IMR-90 (cell line): ENCODE results near the gene GINS1. TPM values are rescaled to one million over a fixed set of nuclear protein-coding genes. Genes with fewer than 3 reads are reported as not detected.

Experiments used
- ATAC-seq: fragments of 200-7000 bp; cut with Tn5 transposase; 2 replicates; pipeline ENCODE4 v1.9.1; 2020; ENCODE audit warnings: low read depth, mild to moderate bottlenecking, moderate library complexity
- BruUV-seq: library from RNA; stranded (reverse); fragments of 400-500 nt; replicated peaks from 2 replicates; lab custom pipeline; 2021; lab: Mats Ljungman, UMichigan
- CTCF ChIA-PET: fragments of 300-600 bp; formaldehyde crosslinking; extraction: SDS; loops from one replicate; lab custom pipeline; 2021; ENCODE audit warnings: antibody characterized with exemption; lab: Yijun Ruan, JAX
- POLR2A ChIA-PET: fragments of 300-600 bp; sonication (Branson Sonifier 250); formaldehyde crosslinking; loops from one replicate; lab custom pipeline; 2022; ENCODE audit warnings: antibody characterized with exemption; ENCODE audit not compliant: unreplicated experiment; lab: Charles Lee
- DNase-seq: peaks from one replicate; pipeline ENCODE4 v3.0.0; 2013
- H2AFZ ChIP-seq: replicated peaks from 2 replicates; pipeline ENCODE3; 2013; ENCODE audit warnings: low read length, mild to moderate bottlenecking; ENCODE audit not compliant: poor library complexity
- H2AK5ac ChIP-seq: 2 replicates; pipeline ENCODE4 v1.6.1; 2013; ENCODE audit warnings: low read depth, low read length, inconsistent platforms
- H2AK9ac ChIP-seq: replicated peaks from 2 replicates; pipeline ENCODE3; 2013; ENCODE audit warnings: mild to moderate bottlenecking, low read depth, low read length, moderate library complexity; ENCODE audit not compliant: poor library complexity
- H2BK120ac ChIP-seq: 2 replicates; pipeline ENCODE4 v1.6.1; 2013; ENCODE audit warnings: low read depth, low read length, inconsistent platforms
- H2BK15ac ChIP-seq: 3 replicates; pipeline ENCODE4 v1.6.1; 2013; ENCODE audit warnings: low read depth, low read length, inconsistent platforms
- H2BK20ac ChIP-seq: 2 replicates; pipeline ENCODE4 v1.6.1; 2013; ENCODE audit warnings: low read depth, mild to moderate bottlenecking, inconsistent platforms, low read length, moderate library complexity
- H2BK5ac ChIP-seq: 2 replicates; pipeline ENCODE4 v1.6.1; 2013; ENCODE audit warnings: mild to moderate bottlenecking, low read depth, low read length, inconsistent platforms; ENCODE audit not compliant: poor library complexity, severe bottlenecking
- H3K14ac ChIP-seq: replicated peaks from 2 replicates; pipeline ENCODE4 v1.6.1; 2013; ENCODE audit warnings: low read depth, low read length, inconsistent platforms
- H3K18ac ChIP-seq: 2 replicates; pipeline ENCODE4 v1.6.1; 2013; ENCODE audit warnings: low read depth, low read length, control low read depth
- H3K23ac ChIP-seq: 2 replicates; pipeline ENCODE4 v1.6.1; 2013; ENCODE audit warnings: low read depth, low read length, inconsistent platforms
- H3K27ac ChIP-seq: 2 replicates; pipeline ENCODE4 v1.5.1; 2013; ENCODE audit warnings: mild to moderate bottlenecking, control low read depth, low read length; ENCODE audit not compliant: insufficient read depth
- H3K27me3 ChIP-seq: 2 replicates; pipeline ENCODE4 v1.6.1; 2013; ENCODE audit warnings: low read length; ENCODE audit not compliant: control insufficient read depth, insufficient read depth
- H3K36me3 ChIP-seq: 2 replicates; pipeline ENCODE4 v1.6.1; 2013; ENCODE audit warnings: low read length, mixed read lengths; ENCODE audit not compliant: control insufficient read depth, insufficient read depth
- H3K4ac ChIP-seq: 2 replicates; pipeline ENCODE4 v1.6.1; 2013; ENCODE audit warnings: low read depth, low read length, inconsistent platforms
- H3K4me1 ChIP-seq: 2 replicates; pipeline ENCODE4 v1.6.1; 2013; ENCODE audit warnings: low read length, mixed read lengths; ENCODE audit not compliant: control insufficient read depth, insufficient read depth
- H3K4me2 ChIP-seq: 2 replicates; pipeline ENCODE4 v1.6.1; 2013; ENCODE audit warnings: low read depth, mild to moderate bottlenecking, control low read depth, low read length, moderate library complexity
- H3K4me3 ChIP-seq: 2 replicates; pipeline ENCODE4 v1.5.1; 2013; ENCODE audit warnings: low read depth, mild to moderate bottlenecking, control low read depth, low read length, moderate library complexity; ENCODE audit not compliant: insufficient read depth
- H3K56ac ChIP-seq: 2 replicates; pipeline ENCODE4 v1.6.1; 2013; ENCODE audit warnings: low read length, inconsistent platforms; ENCODE audit not compliant: insufficient read depth; ENCODE audit errors: extremely low read depth
- H3K79me1 ChIP-seq, 2 experiments: 2 replicates each; pipeline ENCODE4 v1.6.1; 2013; ENCODE audit warnings: low read length in 2 of 2, inconsistent platforms in 1 of 2, low read depth in 1 of 2
- H3K9ac ChIP-seq: 2 replicates; pipeline ENCODE4 v1.6.1; 2013; ENCODE audit warnings: low read depth, low read length, control low read depth
- H3K9me1 ChIP-seq: 2 replicates; pipeline ENCODE4 v1.6.1; 2013; ENCODE audit warnings: low read length, inconsistent platforms; ENCODE audit not compliant: insufficient read depth
- H3K9me3 ChIP-seq: 2 replicates; pipeline ENCODE4 v1.6.1; 2013; ENCODE audit warnings: low read length; ENCODE audit not compliant: control insufficient read depth, insufficient read depth
- H4K20me1 ChIP-seq: 2 replicates; pipeline ENCODE4 v1.6.1; 2013; ENCODE audit warnings: low read length, inconsistent platforms; ENCODE audit not compliant: insufficient read depth
- H4K5ac ChIP-seq: 2 replicates; pipeline ENCODE4 v1.6.1; 2013; ENCODE audit warnings: mild to moderate bottlenecking, low read depth, low read length, control low read depth
- H4K8ac ChIP-seq, 2 experiments: 2 replicates each; pipeline ENCODE4 v1.6.1; 2013; ENCODE audit warnings: low read depth in 2 of 2, low read length in 2 of 2, control low read depth in 1 of 2, inconsistent platforms in 1 of 2
- H4K91ac ChIP-seq: 2 replicates; pipeline ENCODE4 v1.6.1; 2013; ENCODE audit warnings: low read depth, low read length, inconsistent platforms; ENCODE audit not compliant: insufficient read depth
- BHLHE40 ChIP-seq: fragments of 150-350 bp; IDR thresholded peaks from 2 replicates; pipeline ENCODE4 v1.6.1; 2016; ENCODE audit warnings: mild to moderate bottlenecking, low read depth, low read length
- CEBPB ChIP-seq: IDR thresholded peaks from 2 replicates; pipeline ENCODE4 v1.6.1; 2012; ENCODE audit warnings: low read depth, low read length, improper control_type of control experiment
- CHD1 ChIP-seq: IDR thresholded peaks from 2 replicates; pipeline ENCODE4 v1.6.1; 2012; ENCODE audit warnings: low read depth, low read length, improper control_type of control experiment
- CTCF ChIP-seq: conservative IDR thresholded peaks from 2 replicates; pipeline ENCODE4 v1.5.1; 2012; ENCODE audit warnings: mild to moderate bottlenecking, low read depth, low read length, improper control_type of control experiment
- FOS ChIP-seq: fragments of 150-350 bp; IDR thresholded peaks from 2 replicates; pipeline ENCODE4 v1.6.1; 2016; ENCODE audit warnings: low read depth, low read length
- MAFK ChIP-seq: IDR thresholded peaks from 2 replicates; pipeline ENCODE4 v1.6.1; 2012; ENCODE audit warnings: low read depth, low read length, improper control_type of control experiment
- MAZ ChIP-seq: IDR thresholded peaks from 2 replicates; pipeline ENCODE4 v1.6.1; 2012; ENCODE audit warnings: low read depth, mild to moderate bottlenecking, low read length, improper control_type of control experiment, moderate library complexity, borderline replicate concordance
- MXI1 ChIP-seq: IDR thresholded peaks from 2 replicates; pipeline ENCODE4 v1.6.1; 2012; ENCODE audit warnings: low read depth, mild to moderate bottlenecking, low read length, moderate library complexity, borderline replicate concordance
- NFE2L2 ChIP-seq: fragments of 150-350 bp; IDR thresholded peaks from 2 replicates; pipeline ENCODE4 v1.6.1; 2016; ENCODE audit warnings: low read depth, mild to moderate bottlenecking, low read length
- POLR2A ChIP-seq: IDR thresholded peaks from 2 replicates; pipeline ENCODE4 v1.6.1; 2012; ENCODE audit warnings: mild to moderate bottlenecking, low read depth, low read length
- RFX5 ChIP-seq: IDR thresholded peaks from 2 replicates; pipeline ENCODE4 v1.8.0; 2012; ENCODE audit warnings: low read depth, mild to moderate bottlenecking, low read length, moderate library complexity
- USF2 ChIP-seq: fragments of 150-350 bp; IDR thresholded peaks from 2 replicates; pipeline ENCODE4 v1.6.1; 2017; ENCODE audit warnings: mild to moderate bottlenecking, antibody characterized with exemption, low read length, low read depth
- WGBS, 2 experiments: methylation state at CpG; one replicate each; pipeline versions ENCODE4 v1.1.5 to v1.1.7; 2013; ENCODE audit warnings: missing lambda C conversion rate in 2 of 2; ENCODE audit not compliant: insufficient read length in 1 of 2; ENCODE audit errors: extremely low coverage in 2 of 2; 5-methylcytosine and 5-hydroxymethylcytosine counted together
- dilution Hi-C: fragments of 300-500 bp; cut with HindIII; formaldehyde crosslinking; loops from one replicate; pipeline ENCODE4 v1.14.3; 2018; ENCODE audit warnings: low sequenced_read_pairs; ENCODE audit not compliant: unreplicated experiment
- in situ Hi-C: fragments of 300-500 bp; cut with MboI; formaldehyde crosslinking; loops from 3 replicates; pipeline ENCODE4 v1.14.3; 2019; ENCODE audit warnings: low sequenced_read_pairs, inconsistent platforms, mixed read lengths
- intact Hi-C: fragments of 100-400 bp; cut with micrococcal nuclease; formaldehyde crosslinking; loops from 2 replicates; pipeline ENCODE4 v1.10.0; 2022
- polyA plus RNA-seq, 3 experiments: library from polyadenylated mRNA; depleted of rRNA; stranded (reverse); fragments of >200 nt; gene quantifications; 2 replicates each; pipeline ENCODE4 v1.2.3, GENCODE V29; 2012; ENCODE audit warnings: low replicate concordance in 1 of 3
- total RNA-seq: library from RNA; depleted of rRNA; stranded (reverse); fragments of >200 nt; gene quantifications from 2 replicates; pipeline ENCODE4 v1.2.3, GENCODE V29; 2012

GINS1 gene
- total and polyA plus RNA-seq, 2 of the 4 experiments (the other 2 are of a cell fraction): 4.9 to 6.6 TPM

- Histone ChIP-seq H3K27ac (peak overlapping the region; percentile 96), H3K36me3 (peaks cover 3% of the 10 kb centered on the region), H3K9me1 (peaks cover 5% of the 10 kb centered on the region; the same call in 1 of the 2 replicates), H4K8ac (peak overlapping the region in 1 of 2 experiments; percentile 12; a peak in 1 of 4 replicates), H2BK20ac (peak overlapping the region; percentile 53; the same call in 1 of the 2 replicates), H3K9ac (peak overlapping the region; percentile 73), H4K5ac (no peak overlapping the region), H2BK120ac (peak overlapping the region; percentile 48), H3K4me3 (peak overlapping the region; percentile 98), H3K27me3 (no peaks in the 10 kb centered on the region), H3K4me2 (peak overlapping the region; percentile 64), H3K79me1 (peaks cover 0 to 32% of the 10 kb centered on the region in 2 experiments), H3K23ac (peak overlapping the region; percentile 93), H2AK9ac (peak overlapping the region; percentile 98), H3K4me1 (peaks cover 3% of the 10 kb centered on the region), H2AK5ac (peak overlapping the region; percentile 77), H2AFZ (peak overlapping the region; percentile 94), H3K9me3 (no peaks in the 10 kb centered on the region), H2BK5ac (peak overlapping the region; percentile 81), H4K91ac (peak overlapping the region; percentile 1), H2BK15ac (peak overlapping the region; percentile 27; the same call in 2 of the 3 replicates), H4K20me1 (peaks cover 14% of the 10 kb centered on the region), H3K56ac (peak overlapping the region; percentile 53), H3K14ac (peak overlapping the region; percentile 77), H3K4ac (peak overlapping the region; percentile 52), H3K18ac (peak overlapping the region; percentile 2; the same call in 1 of the 2 replicates)
- ATAC-seq (0 out of 2 replicates have a peak, but pooled peaks have one; percentile 0), DNase-seq (peak; percentile 57)
- in situ Hi-C loops: loop anchor here (10.0 to 25.0 kb wide), 2 partner anchors 175 to 752 kb away; no protein-coding TSS in a partner anchor
- CTCF ChIA-PET: no interaction called here
- BruUV-seq: no TSS peak
- WGBS, 2 experiments: 2% methylated on average over 6 of the region's 19 CpGs; no CpG with 5 or more reads in 1 of the 2 experiments
- TF ChIP-seq CEBPB (no peak), CTCF (no peak), NFE2L2 (no peak), CHD1 (no peak), MAZ (no peak), BHLHE40 (no peak), MXI1 (no peak; the same call in 1 of the 2 replicates), RFX5 (no peak), POLR2A (no peak), MAFK (no peak), FOS (no peak), USF2 (no peak)
- intact Hi-C loops: no loop called here
- dilution Hi-C loops: no loop called here
- POLR2A ChIA-PET: no interaction called here
These were observed 18.0 kb upstream of the GINS1 start for GRCh38 chr20:25389401-25389857.
